RWPE1 (cell line): Measurements from ENCODE around the gene FAM234A.

Experiments used
- CTCF ChIA-PET: fragments of 350-600 bp; sonication (Branson Sonifier 250); formaldehyde crosslinking; extraction: SDS; loops from one replicate; lab custom pipeline; 2021; lab: Yijun Ruan, JAX
- POLR2A ChIA-PET: fragments of 400-600 bp; formaldehyde crosslinking; extraction: SDS; loops from one replicate; lab custom pipeline; 2020; ENCODE audit warnings: antibody characterized with exemption; ENCODE audit not compliant: low non-redundant PET; lab: Yijun Ruan, JAX
- DNase-seq: peaks from one replicate; pipeline ENCODE4 v3.0.0; 2012; ENCODE audit warnings: low spot score
- H3K27ac ChIP-seq: fragments of 450-650 bp; 2 replicates; pipeline ENCODE4 v1.5.1; 2017
- CTCF ChIP-seq: fragments of 450-650 bp; conservative IDR thresholded peaks from 2 replicates; pipeline ENCODE4 v1.5.1; 2017; ENCODE audit warnings: low read depth, mild to moderate bottlenecking

The FAM234A gene

GRCh38 chr16:282491-282890, 47.9 kb downstream of the FAM234A start:
- DNase-seq, result no peak
- no peak overlapping the region for H3K27ac ChIP-seq
- POLR2A ChIA-PET, result no interaction called here
- CTCF ChIA-PET, result no interaction called here
- no peak for TF ChIP-seq CTCF

GRCh38 chr16:283033-283805, 48.6 kb downstream of the FAM234A start, which contains the start of gene PDIA2:
PDIA2 (plus strand) TSS chr16:283164; CDS start chr16:283170, 6 bp downstream.
- ChIA-PET CTCF (interaction anchor here (0.7 kb wide), 1 partner anchor 10 kb away, joined by 4 read pairs; no protein-coding TSS in a partner anchor), POLR2A (no interaction called here)
- no peak within 1 kb of the TSS for H3K27ac ChIP-seq
- TF ChIP-seq CTCF, result no peak
- DNase-seq, result no peak

GRCh38 chr16:284204-285120, 49.8 kb downstream of the FAM234A start:
- DNase-seq, result no peak
- H3K27ac ChIP-seq, result no peak overlapping the region
- ChIA-PET POLR2A (no interaction called here), CTCF (interaction anchor here (0.7 kb wide), 1 partner anchor 9 kb away, joined by 4 read pairs; no protein-coding TSS in a partner anchor)
- no peak for TF ChIP-seq CTCF

GRCh38 chr16:285146-286055, 50.8 kb downstream of the FAM234A start:
- ChIA-PET CTCF (no interaction called here), POLR2A (no interaction called here)
- DNase-seq, result no peak
- H3K27ac ChIP-seq, result no peak overlapping the region
- TF ChIP-seq CTCF, result no peak

- CTCF ChIA-PET, result interaction anchor here (0.5 to 0.6 kb wide), 2 partner anchors 143 to 230 kb away, joined by 3 to 5 read pairs; no protein-coding TSS in a partner anchor
- no peak for TF ChIP-seq CTCF
- POLR2A ChIA-PET, result no interaction called here
- H3K27ac ChIP-seq, result peak overlapping the region; percentile 33
- DNase-seq, result no peak
Observed at GRCh38 chr16:286491-287297, 52.1 kb downstream of the FAM234A start.
